K562 treated with DMSO at 1 percent for 24 hours (cell line): ENCODE results near the gene BIN2. TPM values are rescaled to one million over a fixed set of nuclear protein-coding genes. Genes with fewer than 3 reads are reported as not detected.

Experiments
- total RNA-seq: library from RNA; unstranded; fragments of 300-600 nt; gene quantifications from 2 replicates; pipeline ENCODE4 v1.2.3, GENCODE V29; 2022; ENCODE audit warnings: low read depth; ENCODE audit not compliant: insufficient read depth

BIN2 gene
- 0.32 and 0.41 TPM in 2 replicates for total RNA-seq

GRCh38 chr12:51323966-51324895 lies at the start of gene BIN2:
Gene BIN2, minus strand, starts transcription at chr12:51324174. Its CDS starts 72 bp downstream, at chr12:51324102.

GRCh38 chr12:51346581-51346980 lies 22.6 kb upstream of the BIN2 start, which contains the start of gene CELA1:
Gene CELA1, minus strand, starts transcription at chr12:51346679. Its CDS starts 41 bp downstream, at chr12:51346638.

GRCh38 chr12:51270067-51270950 lies 53.7 kb downstream of the BIN2 start, which contains the start of gene SMAGP:
Gene SMAGP, minus strand, starts transcription at chr12:51270415. Its CDS starts 1,137 bp downstream, at chr12:51269278.

GRCh38 chr12:51238510-51239334 lies 85.3 kb downstream of the BIN2 start, which contains the start of gene DAZAP2:
Gene DAZAP2, plus strand, starts transcription at chr12:51238826. Its CDS starts 82 bp downstream, at chr12:51238908.

Other genes starting within 250 kb of the BIN2 start
- gene CSRNP2, start 240.6 kb downstream of the BIN2 start, total RNA-seq: 21.6 and 28.9 TPM in 2 replicates
- gene TFCP2, start 151.0 kb downstream of the BIN2 start, total RNA-seq: 13.5 and 17.2 TPM in 2 replicates
- 3.2 and 3.3 TPM in 2 replicates for gene POU6F1, start 106.1 kb downstream of the BIN2 start, total RNA-seq
- 252 TPM in 2 replicates for gene DAZAP2, start 85.3 kb downstream of the BIN2 start, total RNA-seq
- 23.6 and 25.7 TPM in 2 replicates for gene SMAGP, start 53.8 kb downstream of the BIN2 start, total RNA-seq
- not detected in 2 replicates for gene CELA1, start 22.5 kb upstream of the BIN2 start, total RNA-seq
- gene GALNT6, start 67.2 kb upstream of the BIN2 start, total RNA-seq: 9.9 and 10.1 TPM in 2 replicates
- gene SLC4A8, start 100.7 kb upstream of the BIN2 start, total RNA-seq: 0.05 TPM in 1 of 2 replicates, not detected in the other